Trophoblast cell (in vitro differentiated cells and primary cell): ENCODE data around the gene TTC12.

Experiments used
- DNase-seq, 2 donors: peaks; one replicate each; pipeline ENCODE4 v3.0.0-alpha.2; 2016
- H2AFZ ChIP-seq: 2 replicates; pipeline ENCODE4 v1.6.1; 2013; ENCODE audit warnings: low read length, moderate library complexity, mild to moderate bottlenecking; ENCODE audit not compliant: insufficient read depth, poor library complexity
- H2AK5ac ChIP-seq: 2 replicates; pipeline ENCODE4 v1.6.1; 2013; ENCODE audit warnings: mild to moderate bottlenecking, low read length
- H2BK120ac ChIP-seq: 2 replicates; pipeline ENCODE4 v1.6.1; 2013; ENCODE audit warnings: low read length, mild to moderate bottlenecking, moderate library complexity; ENCODE audit not compliant: insufficient read depth, poor library complexity
- H2BK12ac ChIP-seq: 2 replicates; pipeline ENCODE4 v1.6.1; 2013; ENCODE audit warnings: mild to moderate bottlenecking, low read length, moderate library complexity
- H2BK5ac ChIP-seq: 2 replicates; pipeline ENCODE4 v1.6.1; 2013; ENCODE audit warnings: low read length, low read depth, moderate library complexity, mild to moderate bottlenecking; ENCODE audit not compliant: poor library complexity
- H3K14ac ChIP-seq: 2 replicates; pipeline ENCODE4 v1.6.1; 2013; ENCODE audit warnings: mild to moderate bottlenecking, low read length
- H3K18ac ChIP-seq: 2 replicates; pipeline ENCODE4 v1.6.1; 2013; ENCODE audit warnings: mild to moderate bottlenecking, low read length
- H3K23ac ChIP-seq: 2 replicates; pipeline ENCODE4 v1.6.1; 2013; ENCODE audit warnings: low read length
- H3K27ac ChIP-seq: 2 replicates; pipeline ENCODE4 v1.5.1; 2013; ENCODE audit warnings: low read depth, mild to moderate bottlenecking, inconsistent platforms, low read length, moderate library complexity
- H3K27me3 ChIP-seq: 2 replicates; pipeline ENCODE4 v1.6.1; 2013; ENCODE audit warnings: inconsistent platforms, mild to moderate bottlenecking, low read length, moderate library complexity; ENCODE audit not compliant: insufficient read depth
- H3K36me3 ChIP-seq, 2 experiments: 1 replicate in 1 of 2; 2 replicates in 1 of 2; pipeline ENCODE4 v1.6.1; 2013; ENCODE audit warnings: low read length in 2 of 2, mild to moderate bottlenecking in 2 of 2, moderate library complexity in 1 of 2; ENCODE audit not compliant: insufficient read depth in 2 of 2, control insufficient read depth in 1 of 2
- H3K4ac ChIP-seq: 2 replicates; pipeline ENCODE4 v1.6.1; 2013; ENCODE audit warnings: low read depth, mild to moderate bottlenecking, low read length, moderate library complexity
- H3K4me1 ChIP-seq, 2 experiments: 1 replicate in 1 of 2; 2 replicates in 1 of 2; pipeline ENCODE4 v1.6.1; 2013; ENCODE audit warnings: low read length in 2 of 2, mild to moderate bottlenecking in 2 of 2, moderate library complexity in 1 of 2; ENCODE audit not compliant: insufficient read depth in 2 of 2, control insufficient read depth in 1 of 2
- H3K4me2 ChIP-seq: 2 replicates; pipeline ENCODE4 v1.6.1; 2013; ENCODE audit warnings: inconsistent platforms, mild to moderate bottlenecking, low read length, moderate library complexity
- H3K4me3 ChIP-seq: 2 replicates; pipeline ENCODE4 v1.5.1; 2013; ENCODE audit warnings: mild to moderate bottlenecking, low read depth, low read length, inconsistent platforms
- H3K79me1 ChIP-seq: one replicate; pipeline ENCODE4 v1.6.1; 2013; ENCODE audit warnings: low read length
- H3K79me2 ChIP-seq: 2 replicates; pipeline ENCODE4 v1.6.1; 2013; ENCODE audit warnings: low read length, mild to moderate bottlenecking; ENCODE audit not compliant: control insufficient read depth, insufficient read depth, poor library complexity
- H3K9ac ChIP-seq: 2 replicates; pipeline ENCODE4 v1.6.1; 2013; ENCODE audit warnings: mild to moderate bottlenecking, low read length
- H3K9me3 ChIP-seq: 2 replicates; pipeline ENCODE4 v1.6.1; 2013; ENCODE audit warnings: low read depth, mild to moderate bottlenecking, control low read depth, inconsistent platforms, low read length; ENCODE audit not compliant: insufficient read depth
- H4K12ac ChIP-seq: 2 replicates; pipeline ENCODE4 v1.6.1; 2013; ENCODE audit warnings: low read depth, mild to moderate bottlenecking, low read length, moderate library complexity
- H4K8ac ChIP-seq: 2 replicates; pipeline ENCODE4 v1.6.1; 2013; ENCODE audit warnings: low read depth, mild to moderate bottlenecking, low read length, moderate library complexity
- H4K91ac ChIP-seq: one replicate; pipeline ENCODE4 v1.6.1; 2013; ENCODE audit warnings: low read depth, mild to moderate bottlenecking, low read length, moderate library complexity
- WGBS: extraction: QIAGEN DNeasy Blood & Tissue Kit; methylation state at CpG from one replicate; pipeline ENCODE4 v1.1.7; 2013; ENCODE audit warnings: missing lambda C conversion rate; ENCODE audit not compliant: insufficient read length, insufficient coverage; ENCODE audit errors: extremely low coverage; 5-methylcytosine and 5-hydroxymethylcytosine counted together

Gene TTC12

GRCh38 chr11:113324250-113324649, 9.9 kb downstream of the TTC12 start:
- Histone ChIP-seq H2AK5ac (no peak overlapping the region), H4K12ac (no peak overlapping the region), H2AFZ (no peak overlapping the region), H3K9ac (no peak overlapping the region), H3K79me2 (no peaks in the 10 kb centered on the region), H3K9me3 (no peaks in the 10 kb centered on the region), H3K4me1 (no peaks in the 10 kb centered on the region), H2BK120ac (no peak overlapping the region), H3K79me1 (no peaks in the 10 kb centered on the region), H3K27ac (no peak overlapping the region), H3K4ac (no peak overlapping the region), H4K91ac (no peak overlapping the region), H4K8ac (no peak overlapping the region), H3K4me3 (no peak overlapping the region), H3K23ac (no peak overlapping the region), H2BK5ac (no peak overlapping the region), H3K36me3 (peaks cover 2 to 3% of the 10 kb centered on the region in 2 experiments), H3K4me2 (no peak overlapping the region), H3K18ac (no peak overlapping the region), H3K27me3 (no peaks in the 10 kb centered on the region), H3K14ac (no peak overlapping the region), H2BK12ac (no peak overlapping the region)
- no CpG with 5 or more reads among the region's 5 CpGs for WGBS
- no peak for DNase-seq

DNA sequence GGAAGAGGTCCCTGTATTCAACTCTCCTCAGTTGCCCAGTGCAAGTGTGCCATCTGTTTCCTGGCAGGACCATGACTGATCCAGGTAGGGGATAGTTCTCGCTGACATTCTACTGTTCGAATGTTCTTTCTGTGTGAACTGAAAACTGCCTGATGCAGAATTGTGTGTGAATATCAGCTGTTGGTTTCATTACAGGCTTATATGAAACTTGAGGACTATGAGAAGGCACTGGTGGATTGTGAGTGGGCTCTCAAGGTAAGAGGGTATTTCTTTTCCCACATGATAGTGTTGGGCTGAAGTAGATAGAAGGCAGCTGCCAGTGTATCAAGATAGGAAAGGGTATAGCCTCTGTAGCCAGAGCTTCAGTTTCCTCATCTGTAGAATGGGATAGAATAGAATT, 15.3 kb downstream of the TTC12 start:
- no peak overlapping the region for H3K23ac ChIP-seq
- no peak overlapping the region for H4K8ac ChIP-seq
- H4K12ac ChIP-seq: no peak overlapping the region
- no peak overlapping the region for H3K4ac ChIP-seq
- DNase-seq: no peak
- WGBS: no CpG with 5 or more reads among the region's 2 CpGs
- H2AK5ac ChIP-seq: no peak overlapping the region
- no peaks in the 10 kb centered on the region for H3K79me1 ChIP-seq
- H3K4me2 ChIP-seq: no peak overlapping the region
- no peak overlapping the region for H3K9ac ChIP-seq
- no peak overlapping the region for H3K14ac ChIP-seq
- no peaks in the 10 kb centered on the region for H3K9me3 ChIP-seq
- no peak overlapping the region for H3K27ac ChIP-seq
- no peak overlapping the region for H3K4me3 ChIP-seq
- H2BK5ac ChIP-seq: no peak overlapping the region
- no peaks in the 10 kb centered on the region for H3K79me2 ChIP-seq
- no peak overlapping the region for H2AFZ ChIP-seq
- no peak overlapping the region for H4K91ac ChIP-seq
- no peak overlapping the region for H3K18ac ChIP-seq
- H3K36me3 ChIP-seq: peaks cover 0 to 3% of the 10 kb centered on the region in 2 experiments
- H3K4me1 ChIP-seq: no peaks in the 10 kb centered on the region
- no peaks in the 10 kb centered on the region for H3K27me3 ChIP-seq
- H2BK12ac ChIP-seq: no peak overlapping the region
- no peak overlapping the region for H2BK120ac ChIP-seq

DNA sequence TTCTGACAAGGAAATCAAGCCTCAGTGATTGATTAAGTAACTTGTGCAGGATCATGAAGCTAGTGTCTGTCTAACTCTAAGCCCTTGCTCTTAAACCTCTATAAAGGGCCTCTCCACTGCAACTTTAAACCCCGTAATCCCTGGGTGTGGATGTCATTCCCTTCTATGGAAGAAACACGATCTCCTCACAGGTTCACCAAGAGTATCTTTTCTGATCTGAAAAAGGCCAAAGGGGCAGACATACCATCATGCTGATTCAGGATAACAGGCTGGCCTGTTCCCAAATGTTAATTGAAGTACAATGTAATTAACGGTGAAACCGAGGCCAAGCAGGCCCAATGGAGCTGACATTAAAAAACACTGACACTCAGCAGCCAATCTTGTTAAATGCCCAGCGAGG, 17.1 kb downstream of the TTC12 start:
- WGBS: no CpG with 5 or more reads among the region's 5 CpGs
- no peak overlapping the region for H2BK12ac ChIP-seq
- H3K9ac ChIP-seq: no peak overlapping the region
- H3K9me3 ChIP-seq: no peaks in the 10 kb centered on the region
- H3K23ac ChIP-seq: no peak overlapping the region
- H3K14ac ChIP-seq: no peak overlapping the region
- no peak overlapping the region for H4K91ac ChIP-seq
- H3K36me3 ChIP-seq: peaks cover 0 to 3% of the 10 kb centered on the region in 2 experiments
- no peak overlapping the region for H3K18ac ChIP-seq
- H2AFZ ChIP-seq: no peak overlapping the region
- no peaks in the 10 kb centered on the region for H3K79me1 ChIP-seq
- H3K79me2 ChIP-seq: no peaks in the 10 kb centered on the region
- H2AK5ac ChIP-seq: no peak overlapping the region
- H3K27me3 ChIP-seq: no peaks in the 10 kb centered on the region
- no peak overlapping the region for H2BK5ac ChIP-seq
- no peak overlapping the region for H3K4ac ChIP-seq
- H3K4me2 ChIP-seq: no peak overlapping the region
- no peak overlapping the region for H3K27ac ChIP-seq
- H3K4me1 ChIP-seq: no peaks in the 10 kb centered on the region
- no peak overlapping the region for H3K4me3 ChIP-seq
- H4K8ac ChIP-seq: no peak overlapping the region
- DNase-seq: no peak
- H2BK120ac ChIP-seq: no peak overlapping the region
- no peak overlapping the region for H4K12ac ChIP-seq

DNA sequence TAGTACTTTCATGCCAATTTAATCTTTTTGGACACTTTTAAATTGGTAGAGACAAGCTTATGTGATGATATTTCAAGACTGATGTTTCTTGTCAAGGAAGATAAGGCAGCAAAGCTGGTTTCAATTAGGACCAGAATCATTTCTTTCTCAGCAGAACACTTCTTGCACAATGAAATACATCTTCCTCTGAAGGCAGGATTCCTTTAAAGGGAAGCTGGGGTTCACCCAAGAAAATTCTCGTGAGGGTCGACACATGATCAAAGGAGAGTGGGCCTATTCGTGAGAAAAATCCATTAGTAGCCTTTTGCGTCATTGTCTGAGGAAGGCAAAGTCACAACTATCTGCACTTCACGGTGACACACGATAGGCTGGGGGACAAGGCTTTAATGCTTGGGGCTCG, 17.6 kb downstream of the TTC12 start:
- H2AK5ac ChIP-seq: no peak overlapping the region
- no peaks in the 10 kb centered on the region for H3K79me2 ChIP-seq
- no peak for DNase-seq
- H3K9me3 ChIP-seq: no peaks in the 10 kb centered on the region
- H2AFZ ChIP-seq: no peak overlapping the region
- H3K27ac ChIP-seq: no peak overlapping the region
- no peak overlapping the region for H3K23ac ChIP-seq
- H3K79me1 ChIP-seq: no peaks in the 10 kb centered on the region
- H2BK120ac ChIP-seq: no peak overlapping the region
- no peak overlapping the region for H2BK12ac ChIP-seq
- H3K4me1 ChIP-seq: no peaks in the 10 kb centered on the region
- no peak overlapping the region for H3K14ac ChIP-seq
- H2BK5ac ChIP-seq: no peak overlapping the region
- H3K9ac ChIP-seq: no peak overlapping the region
- H3K18ac ChIP-seq: no peak overlapping the region
- no peak overlapping the region for H3K4ac ChIP-seq
- H4K8ac ChIP-seq: no peak overlapping the region
- WGBS: no CpG with 5 or more reads among the region's 7 CpGs
- no peak overlapping the region for H4K12ac ChIP-seq
- no peak overlapping the region for H3K4me3 ChIP-seq
- H3K36me3 ChIP-seq: peaks cover 0 to 3% of the 10 kb centered on the region in 2 experiments
- no peak overlapping the region for H3K4me2 ChIP-seq
- no peaks in the 10 kb centered on the region for H3K27me3 ChIP-seq
- no peak overlapping the region for H4K91ac ChIP-seq
